GM12892 (cell line): Measurements from ENCODE around the gene PRDM16.

Experiments used
- POLR2A ChIP-seq: IDR thresholded peaks from 2 replicates; pipeline ENCODE4 v1.6.1; 2011; ENCODE audit warnings: low read depth, low read length, control low read depth
- POLR2AphosphoS5 ChIP-seq: IDR thresholded peaks from 2 replicates; pipeline ENCODE4 v1.6.1; 2011; ENCODE audit warnings: low read depth, low read length, control low read depth

GRCh38 chr1:3196577-3197245 is 127.7 kb downstream of the PRDM16 start:
- no peak for TF ChIP-seq POLR2A
- TF ChIP-seq POLR2AphosphoS5: no peak
